HG03378 (cell line): Measurements from ENCODE around the gene PRKAG3.
"Not testable (repeated sequence)": the region's sequence is repeated elsewhere in the genome, so short reads cannot be mapped to it uniquely, and the experiment has no call there.

Source experiments
- ATAC-seq: cut with Tn5 transposase; IDR thresholded peaks from one replicate; pipeline ENCODE4 v1.9.1; 2021; ENCODE audit warnings: mild to moderate bottlenecking, moderate library complexity; ENCODE audit not compliant: unreplicated experiment

The PRKAG3 gene

DNA sequence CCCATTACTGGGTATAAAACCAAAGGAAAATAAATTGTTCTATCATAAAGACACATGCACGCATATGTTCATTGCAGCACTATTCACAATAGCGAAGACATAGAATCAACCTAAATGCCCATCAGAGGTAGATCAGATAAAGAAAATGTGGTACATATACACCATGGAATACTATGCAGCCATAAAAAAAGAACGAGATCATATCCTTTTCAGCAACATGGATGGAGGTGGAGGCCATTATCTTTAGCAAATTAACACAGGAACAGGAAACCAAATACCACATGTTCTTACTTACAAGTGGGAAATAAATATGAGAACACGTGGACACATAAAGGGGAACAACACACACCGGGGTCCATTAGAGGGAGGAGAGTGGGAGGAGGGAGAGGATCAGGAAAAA is 12.7 kb upstream of the PRKAG3 start:
- ATAC-seq = not testable (repeated sequence)

DNA sequence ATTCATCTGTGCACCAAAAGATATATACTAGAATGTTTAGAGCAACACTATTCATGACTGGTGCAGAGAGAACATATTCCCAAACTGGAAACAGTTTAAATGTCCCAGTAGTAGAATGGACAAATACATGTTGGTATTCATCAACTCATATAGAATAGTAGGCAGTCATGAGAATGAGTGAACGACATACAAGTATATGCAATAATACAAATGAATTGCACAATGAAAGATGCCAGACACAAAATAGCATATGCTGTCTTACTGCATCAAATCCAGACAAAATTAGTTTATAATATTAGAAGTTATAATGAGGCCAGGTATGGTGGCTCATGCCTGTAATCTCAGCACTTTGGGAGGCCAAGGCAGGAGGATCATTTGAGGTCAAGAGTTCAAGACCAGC is 8.3 kb upstream of the PRKAG3 start:
- ATAC-seq = no peak

GRCh38 chr2:218839430-218839829 is 7.8 kb upstream of the PRKAG3 start:
- no peak for ATAC-seq

GRCh38 chr2:218837495-218837894 is 5.9 kb upstream of the PRKAG3 start:
- ATAC-seq = no peak

DNA sequence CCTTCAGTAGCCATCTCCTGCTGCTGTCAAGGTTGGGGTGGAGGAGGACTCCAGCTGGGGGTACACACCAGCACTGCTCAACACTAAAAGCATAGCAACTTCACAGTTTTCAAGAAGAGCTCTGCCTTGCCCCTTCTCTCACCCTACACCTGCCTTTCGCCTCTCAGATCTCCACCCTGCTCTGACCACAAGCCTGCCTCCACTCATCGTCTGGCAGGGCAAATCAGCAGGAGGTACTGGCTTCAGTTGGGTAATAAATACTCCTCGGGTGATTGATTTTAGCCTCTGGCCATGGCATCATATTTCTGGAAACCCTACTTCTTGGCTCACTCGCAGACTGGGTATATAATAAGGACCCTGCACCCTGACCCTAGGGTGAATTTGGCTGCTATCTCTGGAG is 3.1 kb upstream of the PRKAG3 start:
- ATAC-seq = no peak

GRCh38 chr2:218833023-218833609 is 1.5 kb upstream of the PRKAG3 start:
- no peak for ATAC-seq

DNA sequence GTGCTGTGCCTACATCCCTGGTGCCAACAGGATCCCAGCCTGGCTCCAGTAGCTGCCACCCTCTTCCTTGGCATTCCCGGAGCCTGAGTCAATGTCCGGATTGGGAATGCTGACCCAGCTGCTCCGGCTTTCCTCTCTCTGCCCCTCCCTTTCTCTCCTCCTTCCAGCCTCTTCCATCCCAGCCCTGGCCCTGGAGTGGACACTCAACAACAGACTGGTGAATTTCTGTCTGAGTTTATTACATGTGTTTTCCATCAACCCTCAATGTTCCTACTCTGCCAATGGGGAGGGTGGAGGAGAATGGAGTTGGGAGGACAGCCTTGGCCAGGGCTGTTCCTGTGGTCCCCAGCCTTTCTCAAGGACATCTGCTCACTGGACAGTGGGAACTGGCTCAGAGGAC is 917 bp upstream of the PRKAG3 start:
- ATAC-seq = no peak

DNA sequence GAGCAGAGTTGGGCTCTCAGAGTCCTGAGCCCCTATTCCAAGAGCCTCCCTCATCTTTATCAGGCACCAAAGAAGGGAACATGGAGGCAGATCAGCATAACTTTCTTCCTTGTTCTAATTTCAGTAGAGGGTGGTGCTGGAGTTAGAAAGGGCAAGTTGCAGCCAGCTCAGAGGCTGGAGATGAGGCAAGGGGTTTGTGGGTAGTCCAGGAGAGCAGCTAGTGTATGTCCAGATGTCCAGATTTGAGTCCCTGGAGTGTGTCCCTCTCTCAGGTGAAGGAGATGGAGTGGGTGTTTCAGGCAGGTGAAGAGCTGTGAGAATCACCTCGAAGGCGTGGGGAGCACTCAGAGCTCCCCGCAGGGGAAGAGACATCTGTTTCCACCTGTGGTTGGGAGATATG is 478 bp upstream of the PRKAG3 start:
- ATAC-seq = no peak

GRCh38 chr2:218830526-218831306 is 887 bp downstream of the PRKAG3 start:
- no peak for ATAC-seq

DNA sequence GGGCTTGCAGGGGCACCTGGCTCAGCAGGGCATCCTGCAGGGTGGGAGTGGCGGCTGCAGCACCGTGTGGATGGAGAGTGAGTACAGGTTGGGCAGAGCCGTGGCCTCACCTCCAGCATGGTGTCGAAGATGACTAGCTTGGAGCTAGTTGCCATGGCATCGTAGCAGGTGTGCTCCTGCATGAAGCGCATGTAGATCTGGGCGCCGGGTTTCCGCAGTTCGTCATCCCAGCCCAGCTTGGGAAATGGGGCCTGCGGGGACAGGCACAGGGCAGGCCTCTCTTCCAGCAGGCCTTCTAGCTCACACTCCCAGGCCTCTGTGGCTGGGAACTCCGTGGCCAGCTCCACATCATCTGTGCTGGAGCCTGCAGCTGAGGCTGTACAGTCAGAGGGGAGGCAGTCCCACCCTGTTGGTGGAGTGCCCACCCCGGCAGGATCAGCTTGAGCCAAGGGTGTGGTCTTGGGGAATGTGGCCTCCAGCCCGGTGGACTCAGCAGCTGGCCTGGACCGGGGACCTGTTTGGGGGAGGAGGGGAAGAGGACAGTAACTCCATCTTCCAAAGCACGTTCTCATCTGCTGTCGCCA is 1.6 kb downstream of the PRKAG3 start:
- ATAC-seq = no peak

- no peak for ATAC-seq
Measured at GRCh38 chr2:218828477-218828778, 3.2 kb downstream of the PRKAG3 start.

- no peak for ATAC-seq
Measured at GRCh38 chr2:218827701-218828476, 3.7 kb downstream of the PRKAG3 start.

GRCh38 chr2:218826791-218827190 is 4.8 kb downstream of the PRKAG3 start:
- ATAC-seq = no peak

DNA sequence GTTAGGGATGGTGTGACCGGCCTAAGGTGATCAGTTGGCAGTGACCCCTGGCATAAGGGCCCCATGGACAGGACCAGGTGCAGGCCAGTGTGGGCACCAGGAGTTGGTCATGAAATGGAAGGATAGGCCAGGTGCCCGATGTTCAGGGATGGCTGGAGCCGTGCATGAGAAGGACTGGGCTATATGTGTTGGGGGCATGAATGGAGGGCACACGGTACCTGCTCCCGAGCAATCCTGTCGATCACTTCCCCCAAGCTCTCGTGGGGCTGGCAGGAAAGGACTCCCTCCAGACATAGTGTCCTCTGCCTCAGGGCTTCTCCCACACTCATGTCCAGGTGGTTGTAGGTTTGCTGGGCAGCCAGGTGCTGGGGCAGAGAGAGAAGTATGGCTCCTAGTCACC is 7.6 kb downstream of the PRKAG3 start:
- no peak for ATAC-seq

- ATAC-seq = no peak
Measured at GRCh38 chr2:218823196-218823855, 8.3 kb downstream of the PRKAG3 start.

GRCh38 chr2:218822622-218823021 is 9.0 kb downstream of the PRKAG3 start:
- ATAC-seq = no peak

DNA sequence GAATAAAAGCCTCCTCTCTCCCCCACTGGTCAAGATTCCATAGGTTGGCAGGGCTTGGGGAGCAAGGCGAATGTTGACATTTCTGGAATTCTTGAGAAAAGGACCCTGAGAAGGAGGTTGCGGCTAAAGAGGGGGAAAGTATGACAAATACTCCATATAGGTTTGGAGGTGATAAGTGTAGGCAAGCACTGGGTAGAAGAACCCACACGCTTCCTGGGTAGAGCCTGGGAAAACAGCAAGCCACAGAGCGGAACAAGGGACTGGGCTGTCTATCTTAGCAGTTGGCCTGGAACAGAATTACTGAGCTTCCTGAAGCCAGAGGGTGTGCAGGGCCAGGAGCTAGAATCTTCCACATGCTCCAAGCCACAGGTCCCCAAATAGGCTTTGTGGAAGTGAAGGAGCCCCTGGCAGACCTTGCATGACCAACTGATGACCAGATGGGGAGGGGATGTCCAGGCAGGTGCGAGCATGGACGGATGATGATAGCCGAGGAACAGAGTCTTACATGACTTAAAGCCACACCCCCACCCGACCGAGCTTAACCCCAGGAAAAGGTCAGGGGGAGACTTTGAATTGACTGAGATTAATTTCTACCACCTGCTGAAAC is 9.9 kb downstream of the PRKAG3 start:
- no peak for ATAC-seq

DNA sequence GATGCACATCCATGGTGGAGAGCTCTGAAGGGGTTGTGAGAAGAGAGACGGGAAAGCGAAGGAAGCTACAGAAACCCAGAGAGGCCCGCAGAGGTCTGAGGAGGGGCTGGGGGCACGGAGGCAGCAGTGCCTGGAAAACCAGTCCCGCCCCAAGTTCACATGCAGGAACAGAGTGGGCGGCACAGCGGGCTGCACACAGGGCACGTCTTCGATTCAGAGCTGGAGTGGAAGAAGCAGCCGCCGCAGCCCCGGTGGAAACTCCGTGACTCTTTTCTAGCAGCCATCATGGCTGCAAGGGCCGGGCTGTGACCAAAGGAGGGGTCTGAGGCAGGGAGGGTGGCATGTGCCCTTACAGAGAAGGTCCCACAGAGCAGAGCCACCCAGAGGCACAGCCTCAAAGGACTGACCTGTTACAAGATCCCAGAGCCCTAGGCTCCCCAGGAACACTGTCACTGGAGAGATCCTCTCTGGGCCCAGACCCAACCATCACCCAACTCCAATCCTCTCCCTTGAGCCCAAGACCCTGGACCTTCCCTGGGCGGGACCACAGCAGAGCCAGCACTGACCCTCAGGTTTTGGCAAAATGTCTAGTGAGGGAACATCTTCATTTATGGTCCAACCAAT is 10.7 kb downstream of the PRKAG3 start:
- no peak for ATAC-seq

GRCh38 chr2:218819093-218819492 is 12.5 kb downstream of the PRKAG3 start:
- no peak for ATAC-seq

GRCh38 chr2:218816561-218817011 is 15.0 kb downstream of the PRKAG3 start:
- ATAC-seq = no peak
